NCI-H146 treated with DMSO at 0.1 percent for 48 hours (cell line): ENCODE measurements around the gene PEX16.
"Not testable (repeated sequence)": the region's sequence is repeated elsewhere in the genome, so short reads cannot be mapped to it uniquely, and the experiment has no call there.

Experiments
- DNase-seq: peaks from one replicate; lab custom pipeline; 2025; ENCODE audit not compliant: unreplicated experiment; lab: John Stamatoyannopoulos, UW

PEX16 gene

DNA sequence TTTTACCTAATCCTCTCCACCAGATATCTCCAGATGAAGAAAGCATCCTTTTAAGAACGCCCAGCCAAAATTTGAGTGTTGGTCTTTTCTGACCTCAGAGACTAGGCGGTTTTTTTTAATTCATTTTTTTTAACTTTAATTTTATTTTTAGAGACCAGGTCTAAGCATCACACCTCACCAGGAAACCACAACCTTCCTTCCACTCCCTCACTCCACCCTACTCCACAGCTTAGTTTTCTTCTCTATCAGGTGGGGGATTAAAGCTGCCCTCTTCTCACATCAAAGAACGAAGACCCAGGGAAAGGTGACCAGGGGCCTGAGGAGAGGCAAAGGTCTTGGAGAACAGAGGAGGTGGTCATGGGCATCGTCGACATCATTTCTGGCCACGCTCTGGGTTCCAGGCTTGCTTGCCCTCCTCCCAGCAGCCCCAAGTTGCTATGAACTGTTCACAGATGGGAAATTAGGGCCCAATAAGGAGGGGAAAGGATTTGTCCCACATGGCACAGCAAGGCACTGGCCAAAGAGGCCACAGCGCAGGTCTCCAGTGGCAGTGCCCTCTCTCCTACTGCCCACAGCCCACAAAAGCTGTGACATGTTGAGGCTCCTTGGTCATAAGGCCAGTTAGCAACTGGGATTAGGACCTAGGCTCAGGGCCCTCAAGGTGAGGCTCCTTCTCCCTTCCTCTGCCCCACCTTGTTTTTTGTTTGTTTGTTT lies 1.4 kb upstream of the PEX16 start:
- DNase-seq: no peak

DNA sequence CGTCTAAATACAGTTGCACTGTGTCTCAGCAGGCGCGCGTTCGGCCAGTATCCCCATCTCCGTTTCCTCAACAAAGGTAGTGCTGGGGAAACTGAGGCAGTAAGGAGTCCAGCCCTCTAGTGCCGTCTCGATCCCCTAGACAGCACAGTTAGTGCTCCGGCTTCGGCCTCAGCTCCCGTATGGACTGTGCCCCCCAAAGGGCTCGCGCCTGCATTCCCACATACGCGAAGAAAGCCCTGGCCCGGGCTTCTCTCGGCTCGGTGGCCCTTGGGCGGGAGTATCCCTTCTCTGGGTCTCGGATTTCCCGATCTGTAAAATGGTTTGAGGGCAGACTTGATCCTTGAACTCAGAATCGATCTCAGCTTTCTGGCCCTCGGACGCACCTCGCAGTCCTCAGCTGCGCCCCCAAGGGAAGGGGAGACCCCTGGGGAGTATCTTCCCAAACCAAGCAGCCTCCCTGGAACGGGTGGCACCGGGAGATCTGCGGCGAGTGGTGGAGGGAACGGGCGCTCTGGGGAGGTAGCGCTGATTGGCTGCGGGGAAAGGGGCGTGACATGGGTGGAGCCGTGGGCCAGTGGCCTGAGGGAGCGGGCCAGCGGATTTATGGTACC lies 759 bp upstream of the PEX16 start:
- DNase-seq: peak; percentile 83

GRCh38 chr11:45917286-45917622 lies 423 bp downstream of the PEX16 start:
- DNase-seq: no peak

DNA sequence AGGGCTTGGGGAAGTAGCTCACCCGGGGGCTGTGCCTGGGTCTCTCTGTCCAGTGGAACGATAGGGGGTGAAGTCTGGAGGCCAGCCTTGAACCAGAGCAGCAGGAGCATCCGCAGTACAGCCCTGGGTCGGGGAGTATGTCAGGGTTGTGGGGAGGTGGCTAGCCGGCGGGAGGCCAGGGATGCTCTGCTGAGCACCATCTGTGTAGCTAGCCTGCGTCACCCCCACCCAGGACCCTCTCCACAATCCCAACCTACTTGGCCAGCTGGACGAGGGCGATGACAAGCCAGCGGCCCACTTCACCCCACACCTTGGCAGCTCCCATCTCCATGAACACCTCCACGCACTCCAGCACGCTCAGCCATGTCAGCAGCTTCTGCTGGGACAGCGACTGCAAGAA lies 2.2 kb downstream of the PEX16 start:
- no peak for DNase-seq

GRCh38 chr11:45913942-45914635 lies 3.6 kb downstream of the PEX16 start:
- no peak for DNase-seq

GRCh38 chr11:45913514-45913913 lies 4.2 kb downstream of the PEX16 start:
- no peak for DNase-seq

DNA sequence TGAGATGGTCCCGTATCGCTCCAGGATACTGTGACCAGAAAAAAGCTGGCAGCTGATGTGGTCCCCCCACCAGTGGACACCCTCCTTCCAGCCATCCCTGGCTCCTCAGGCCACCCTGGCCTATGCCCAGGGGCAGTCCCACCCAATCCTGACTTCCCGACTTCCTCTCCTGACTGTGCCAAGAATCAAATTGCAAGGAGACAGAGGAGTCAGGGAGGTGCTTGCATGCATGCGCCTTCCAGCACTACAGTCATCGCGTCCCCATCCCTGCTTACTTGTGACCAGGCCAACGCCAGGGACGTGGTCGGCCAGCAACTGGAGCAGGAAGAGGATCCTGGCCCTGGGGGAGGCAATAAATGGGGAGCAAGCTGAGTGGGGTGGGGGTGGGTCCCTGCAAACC lies 7.1 kb downstream of the PEX16 start:
- DNase-seq: no peak

DNA sequence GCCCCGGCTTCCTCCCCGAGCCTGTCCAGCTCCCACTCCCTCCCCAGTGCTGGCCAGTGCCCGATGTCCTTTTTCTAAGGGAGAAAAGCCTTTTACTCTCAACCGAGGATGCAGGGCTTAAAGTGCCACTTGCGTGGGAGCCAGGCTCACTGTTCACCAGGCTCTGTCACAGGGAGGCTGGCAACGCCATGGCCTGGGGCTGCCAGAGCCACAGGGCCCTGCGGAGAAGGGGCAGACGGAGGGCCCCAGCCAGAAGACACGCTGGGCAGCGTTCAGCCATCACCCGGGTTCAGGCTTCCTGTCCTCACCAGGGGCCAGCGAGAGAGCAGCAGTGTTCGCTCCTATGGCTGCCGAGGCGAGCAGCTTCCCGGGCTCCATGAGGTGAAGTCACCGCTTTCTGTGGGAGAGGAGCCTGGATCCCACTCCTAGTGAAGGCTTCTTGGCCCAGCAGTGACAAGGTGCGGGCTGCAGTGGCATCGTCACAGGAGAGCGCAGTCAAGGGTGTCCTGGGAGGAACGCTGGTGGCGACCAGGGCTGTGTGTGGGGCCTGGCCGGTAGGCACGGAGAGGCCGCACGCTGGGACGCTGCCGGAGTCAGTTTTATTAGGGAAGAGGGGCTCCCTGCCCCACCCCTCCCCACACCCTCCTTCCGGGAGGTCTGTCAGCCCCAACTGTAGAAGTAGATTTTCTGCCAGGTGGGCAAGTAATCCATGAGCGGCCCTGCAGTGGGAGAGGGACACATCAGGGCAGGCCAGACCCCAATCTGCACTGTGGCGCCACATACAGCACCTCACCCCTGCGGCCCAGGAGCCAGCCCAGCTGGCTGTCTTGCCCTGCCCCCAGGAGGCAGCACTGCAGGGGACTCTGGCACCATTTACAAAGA lies 7.8 kb downstream of the PEX16 start:
- no peak for DNase-seq

DNA sequence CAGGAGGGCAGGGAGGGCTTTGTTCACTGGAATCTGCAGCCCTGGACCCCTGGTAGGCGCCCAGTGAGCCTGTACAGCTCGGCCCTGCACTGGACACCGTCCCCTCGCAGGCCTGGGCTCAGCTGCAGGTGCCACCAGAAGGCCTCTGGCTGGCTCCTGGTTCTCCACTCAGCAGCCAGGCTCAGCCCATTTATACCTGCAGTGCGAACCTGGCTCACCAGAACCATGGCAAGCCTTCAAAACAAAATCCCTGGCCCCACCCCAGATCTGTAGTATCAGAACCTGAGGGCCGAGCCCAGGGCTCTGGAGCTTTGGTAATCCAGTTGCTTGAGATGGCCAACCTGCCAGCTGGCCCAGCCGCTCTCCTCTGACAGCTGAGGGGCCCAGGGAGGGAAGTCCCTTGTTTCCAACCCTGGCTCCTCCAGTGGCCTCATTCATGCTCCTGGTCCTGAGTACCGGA lies 9.7 kb downstream of the PEX16 start:
- DNase-seq: no peak

DNA sequence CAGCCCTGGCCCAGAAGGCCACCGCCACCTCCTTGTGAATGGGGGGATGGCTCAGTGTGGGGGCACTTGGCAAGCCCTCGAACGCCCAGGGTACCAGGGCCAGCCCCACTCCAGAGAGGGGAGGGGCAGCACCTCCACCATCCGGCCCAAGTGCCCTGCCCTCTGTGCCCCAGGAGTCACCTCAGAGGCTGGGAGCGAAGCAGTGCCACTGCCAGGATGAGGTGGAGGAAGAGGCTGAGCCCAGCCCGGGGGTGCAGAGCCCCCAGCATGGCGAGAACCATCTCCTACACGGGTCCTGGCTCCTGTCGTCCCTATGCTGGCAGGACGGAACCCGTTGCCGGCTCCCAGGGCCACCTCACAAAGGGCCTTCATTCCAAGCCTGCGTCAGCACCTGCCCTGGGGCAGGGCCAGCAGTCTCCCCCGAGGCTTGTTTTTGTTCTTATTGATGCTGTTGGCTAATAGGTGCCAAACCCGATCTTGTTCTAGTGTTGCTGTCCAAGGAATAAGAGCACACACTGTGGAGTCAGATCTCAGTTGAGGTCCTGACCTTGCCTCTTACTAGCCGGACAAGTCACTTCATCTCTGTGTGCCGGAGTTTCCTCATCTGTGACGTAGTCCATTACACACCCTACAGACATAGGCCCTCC lies 10.6 kb downstream of the PEX16 start, which contains the start of gene FREY1:
TSS of gene FREY1 (minus strand) at position 307 of the 647 bp plus-strand sequence. CDS start at position 281, 26 bp downstream.
- no peak for DNase-seq

- DNase-seq: no peak
Observed at GRCh38 chr11:45906096-45906682, 11.5 kb downstream of the PEX16 start.

DNA sequence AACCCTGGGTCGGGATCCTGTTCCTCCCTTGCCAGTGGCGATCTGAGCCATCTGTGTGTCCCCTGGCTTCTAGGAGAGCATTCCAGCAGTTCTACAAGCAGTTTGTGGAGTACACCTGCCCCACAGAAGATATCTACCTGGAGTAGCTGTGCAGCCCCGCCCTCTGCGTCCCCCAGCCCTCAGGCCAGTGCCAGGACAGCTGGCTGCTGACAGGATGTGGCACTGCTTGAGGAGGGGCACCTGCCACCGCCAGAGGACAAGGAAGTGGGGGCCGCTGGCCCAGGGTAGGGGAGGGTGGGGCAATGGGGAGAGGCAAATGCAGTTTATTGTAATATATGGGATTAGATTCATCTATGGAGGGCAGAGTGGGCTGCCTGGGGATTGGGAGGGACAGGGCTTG lies 12.1 kb downstream of the PEX16 start:
- not testable (repeated sequence) for DNase-seq

- no peak for DNase-seq
Observed at GRCh38 chr11:45905095-45905494, 12.6 kb downstream of the PEX16 start.

GRCh38 chr11:45904309-45904915 lies 13.3 kb downstream of the PEX16 start:
- no peak for DNase-seq

DNA sequence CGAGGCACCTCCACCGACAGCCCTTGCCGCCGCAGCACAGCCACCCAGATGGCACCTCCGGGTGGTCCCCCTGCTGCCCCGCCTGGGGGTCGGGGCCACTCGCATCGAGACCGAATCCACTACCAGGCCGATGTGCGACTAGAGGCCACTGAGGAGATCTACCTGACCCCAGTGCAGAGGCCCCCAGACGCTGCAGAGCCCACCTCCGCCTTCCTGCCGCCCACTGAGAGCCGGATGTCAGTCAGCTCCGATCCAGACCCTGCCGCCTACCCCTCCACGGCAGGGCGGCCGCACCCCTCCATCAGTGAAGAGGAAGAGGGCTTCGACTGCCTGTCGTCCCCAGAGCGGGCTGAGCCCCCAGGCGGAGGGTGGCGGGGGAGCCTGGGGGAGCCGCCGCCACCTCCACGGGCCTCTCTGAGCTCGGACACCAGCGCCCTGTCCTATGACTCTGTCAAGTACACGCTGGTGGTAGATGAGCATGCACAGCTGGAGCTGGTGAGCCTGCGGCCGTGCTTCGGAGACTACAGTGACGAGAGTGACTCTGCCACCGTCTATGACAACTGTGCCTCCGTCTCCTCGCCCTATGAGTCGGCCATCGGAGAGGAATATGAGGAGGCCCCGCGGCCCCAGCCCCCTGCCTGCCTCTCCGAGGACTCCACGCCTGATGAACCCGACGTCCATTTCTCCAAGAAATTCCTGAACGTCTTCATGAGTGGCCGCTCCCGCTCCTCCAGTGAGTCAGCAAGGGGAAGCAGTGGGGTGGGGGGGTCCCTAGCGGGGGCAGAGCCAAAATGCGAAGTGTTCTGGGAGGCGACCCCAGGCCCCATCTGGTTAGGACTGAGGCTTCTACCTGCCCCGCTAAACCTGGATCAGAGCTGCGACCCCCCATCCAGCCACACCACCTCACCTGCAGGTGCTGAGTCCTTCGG lies 15.0 kb downstream of the PEX16 start:
- no peak for DNase-seq

- no peak for DNase-seq
Observed at GRCh38 chr11:45901626-45902025, 16.1 kb downstream of the PEX16 start.

DNA sequence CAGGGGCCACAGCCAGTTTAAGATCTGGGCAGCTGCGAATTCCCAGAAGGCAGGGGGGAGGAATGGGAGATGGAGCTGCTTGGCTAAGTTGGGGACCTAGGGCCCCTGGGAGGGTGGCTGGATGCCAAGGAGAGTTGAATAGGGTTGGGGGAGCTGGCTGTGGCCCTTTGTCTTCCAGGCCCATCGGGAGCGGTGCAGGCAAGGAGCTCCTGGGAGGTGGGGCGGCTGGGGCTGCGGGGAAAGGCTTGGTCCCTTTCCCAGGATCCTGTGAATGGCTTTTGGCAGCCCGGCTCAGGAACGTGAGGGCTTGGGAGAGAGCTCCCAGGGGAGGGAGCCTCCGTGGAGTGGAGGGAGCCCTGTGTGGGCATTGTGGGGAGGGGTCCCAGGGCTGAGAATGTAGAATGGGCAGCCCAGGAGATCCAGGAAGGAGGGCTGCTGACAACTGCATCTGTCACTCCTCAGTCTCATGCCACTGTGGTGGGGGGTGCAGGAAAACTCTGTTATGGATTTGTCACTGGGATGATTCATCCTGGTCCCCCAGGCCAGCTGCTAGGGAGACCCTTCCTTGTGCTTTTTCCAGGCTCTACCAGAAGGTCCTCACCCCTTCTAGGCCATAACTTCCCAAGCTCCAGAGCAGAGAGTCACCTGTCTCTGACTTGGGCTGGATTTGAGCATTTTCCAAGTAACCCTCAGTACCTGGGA lies 16.6 kb downstream of the PEX16 start:
- no peak for DNase-seq

- not testable (repeated sequence) for DNase-seq
Observed at GRCh38 chr11:45900175-45900800, 17.4 kb downstream of the PEX16 start.
